Activated CD8-positive, alpha-beta memory T cell treated with anti-CD3 and anti-CD28 coated beads for 24 hours (primary cell): ENCODE measurements around the gene ASB4.
"Not testable (repeated sequence)": the region's sequence is repeated elsewhere in the genome, so short reads cannot be mapped to it uniquely, and the experiment has no call there.

Experiments used
- DNase-seq: peaks from one replicate; pipeline ENCODE4 v3.0.0-alpha.2; 2020

ASB4 gene

GRCh38 chr7:95527776-95528250 is 42.1 kb downstream of the ASB4 start:
- no peak for DNase-seq

GRCh38 chr7:95529701-95530100 is 44.0 kb downstream of the ASB4 start:
- no peak for DNase-seq

GRCh38 chr7:95530881-95531280 is 45.1 kb downstream of the ASB4 start:
- no peak for DNase-seq

DNA sequence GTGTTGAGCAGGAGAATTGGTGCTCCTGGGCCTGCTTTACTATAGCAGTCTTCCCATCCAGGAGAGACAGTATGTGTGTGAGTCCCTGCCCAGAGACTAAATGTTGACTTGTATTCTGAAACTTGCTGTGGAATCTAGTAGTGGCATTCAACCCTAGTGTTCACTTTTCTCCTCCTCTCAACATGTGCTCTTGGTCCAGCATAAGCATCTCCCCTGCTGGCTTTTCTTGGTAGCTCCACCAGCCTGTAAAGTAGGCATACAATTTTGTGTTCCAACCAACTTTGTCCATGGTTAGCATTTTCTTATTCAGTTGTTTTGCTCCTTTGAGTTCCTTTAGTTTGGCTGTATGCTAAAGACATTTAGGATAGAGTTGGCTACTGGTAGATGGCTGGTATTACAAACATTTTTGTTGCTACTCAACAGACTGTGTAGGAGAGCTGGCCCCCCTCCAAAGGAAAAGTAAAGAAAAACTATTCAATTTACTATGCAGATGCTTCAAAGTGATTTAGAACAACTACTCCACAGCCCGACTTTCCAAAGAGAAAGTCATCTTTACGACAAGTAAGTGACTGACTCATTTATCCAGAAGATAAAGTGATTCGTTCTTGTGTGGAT is 46.0 kb downstream of the ASB4 start:
- DNase-seq: no peak

DNA sequence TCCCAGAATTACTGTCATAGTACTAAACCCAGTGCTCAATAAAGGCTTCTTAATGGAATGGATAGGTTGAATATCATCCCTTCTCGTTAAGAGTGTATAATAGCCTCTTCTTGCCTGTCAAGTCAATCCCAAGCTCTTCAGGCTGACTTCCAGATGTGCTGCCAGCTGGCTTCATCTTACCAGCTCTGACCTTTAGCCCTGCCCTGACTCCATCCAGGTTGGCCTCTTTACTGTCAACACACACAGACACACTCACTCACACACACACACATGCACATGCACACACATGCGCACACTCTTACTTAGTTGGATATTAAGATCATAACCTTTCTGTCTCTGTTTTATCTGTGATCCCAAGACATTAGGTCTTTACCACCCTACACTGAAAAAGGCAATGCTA is 49.1 kb downstream of the ASB4 start:
- DNase-seq: no peak

DNA sequence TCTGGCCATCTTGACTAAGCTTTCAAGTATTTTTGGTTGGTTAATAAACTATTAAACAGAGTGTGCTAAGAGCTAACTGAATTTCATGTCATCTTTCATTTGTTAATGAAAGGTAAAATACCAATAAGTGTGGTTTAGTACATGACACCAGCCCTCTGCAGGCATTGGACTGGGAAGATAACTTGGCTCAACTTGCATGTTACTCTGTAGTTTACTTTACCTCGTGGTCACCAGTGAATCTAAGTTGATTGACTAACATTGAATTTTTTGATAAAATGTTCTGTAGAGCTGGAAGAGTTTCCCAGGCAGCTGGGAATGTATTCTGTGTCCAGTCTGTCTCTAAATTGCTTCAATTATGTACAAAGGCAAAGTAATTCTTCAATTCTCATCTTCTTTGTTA is 49.9 kb downstream of the ASB4 start:
- no peak for DNase-seq

DNA sequence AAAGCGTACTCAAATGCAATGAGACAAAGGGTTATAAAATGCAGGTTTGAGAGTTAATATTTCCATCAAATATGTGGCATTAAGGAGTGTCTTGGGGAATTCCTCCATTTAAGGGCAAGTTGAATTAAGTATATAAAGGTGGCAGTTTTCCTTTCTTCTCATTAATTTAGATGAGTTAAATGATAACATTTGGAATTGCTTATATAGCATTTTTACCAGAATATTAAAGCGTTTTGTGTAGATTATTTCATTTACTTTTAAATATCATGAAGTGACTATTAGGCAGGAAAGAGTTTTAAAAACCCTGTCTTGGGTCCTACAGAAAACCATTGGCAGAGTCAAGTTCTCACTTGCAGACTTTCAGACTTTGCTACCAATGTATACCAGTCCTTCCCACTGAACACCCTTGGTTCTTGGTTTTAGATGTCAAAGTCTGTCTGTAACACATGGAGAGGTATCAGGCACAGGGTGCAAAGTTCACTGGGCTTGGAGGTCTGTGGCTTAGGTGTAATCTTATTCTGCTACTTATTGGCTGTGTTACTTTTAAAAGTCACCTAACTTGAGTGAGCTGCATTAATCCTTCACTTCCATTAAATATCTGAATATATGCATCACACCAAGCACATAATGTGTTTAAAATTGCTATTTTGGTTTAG is 51.0 kb downstream of the ASB4 start:
- no peak for DNase-seq

GRCh38 chr7:95537468-95537867 is 51.7 kb downstream of the ASB4 start:
- no peak for DNase-seq

DNA sequence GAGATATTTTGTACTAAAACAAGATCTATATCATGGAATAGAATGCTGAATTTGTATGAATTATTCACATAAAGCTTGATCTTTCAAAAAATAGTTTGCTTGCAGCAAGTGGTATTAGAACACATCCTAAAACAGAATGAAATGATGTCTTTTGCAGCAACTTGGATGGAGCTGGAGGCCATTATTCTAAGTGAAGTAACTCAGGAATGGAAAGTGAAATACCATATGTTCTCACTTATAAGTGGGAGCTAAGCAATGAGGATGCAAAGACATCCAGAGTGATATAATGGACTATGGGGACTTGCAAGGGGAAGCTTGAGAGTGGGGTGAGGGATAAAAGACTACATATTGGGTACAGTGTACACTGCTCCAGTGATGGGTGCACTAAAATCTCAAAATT is 53.7 kb downstream of the ASB4 start:
- no peak for DNase-seq

DNA sequence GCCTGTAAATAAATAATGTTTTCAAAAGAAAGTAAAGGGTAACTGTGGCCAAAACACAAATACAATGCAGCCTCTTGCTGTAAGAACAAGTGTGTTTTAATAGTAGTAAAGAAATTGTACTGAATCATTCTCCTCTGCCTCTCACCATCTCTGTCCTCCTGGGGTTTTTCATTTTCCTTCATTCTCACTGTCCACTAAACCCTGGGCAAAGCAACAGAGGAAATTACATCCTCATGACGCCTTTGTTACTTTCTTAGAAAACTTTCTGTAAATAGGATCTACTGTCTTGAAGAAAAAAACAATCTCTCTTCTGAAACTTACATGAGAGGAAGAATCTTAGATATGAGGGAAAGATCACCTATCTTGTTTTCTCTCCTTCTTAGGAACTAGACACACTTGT is 54.6 kb downstream of the ASB4 start:
- DNase-seq: no peak

GRCh38 chr7:95543312-95543711 is 57.6 kb downstream of the ASB4 start:
- DNase-seq: no peak

DNA sequence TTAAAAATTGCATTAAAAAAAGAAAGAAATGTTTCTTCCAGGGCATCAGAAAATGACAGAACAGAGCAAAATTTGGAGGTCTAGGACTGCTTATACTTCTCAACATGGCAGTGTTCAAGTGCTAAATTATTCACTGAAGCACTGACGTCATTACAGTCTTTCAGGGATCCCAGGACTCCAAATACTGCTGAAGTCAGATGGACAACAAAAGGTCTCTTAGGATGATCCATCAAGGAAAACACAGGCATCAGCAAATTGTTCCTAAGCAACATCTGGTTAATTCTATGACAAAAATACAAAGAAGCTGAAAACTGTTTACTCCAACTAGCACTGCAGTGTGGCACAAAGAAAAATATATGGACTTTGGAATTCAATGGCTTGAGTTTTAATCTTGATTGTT is 58.4 kb downstream of the ASB4 start:
- no peak for DNase-seq

DNA sequence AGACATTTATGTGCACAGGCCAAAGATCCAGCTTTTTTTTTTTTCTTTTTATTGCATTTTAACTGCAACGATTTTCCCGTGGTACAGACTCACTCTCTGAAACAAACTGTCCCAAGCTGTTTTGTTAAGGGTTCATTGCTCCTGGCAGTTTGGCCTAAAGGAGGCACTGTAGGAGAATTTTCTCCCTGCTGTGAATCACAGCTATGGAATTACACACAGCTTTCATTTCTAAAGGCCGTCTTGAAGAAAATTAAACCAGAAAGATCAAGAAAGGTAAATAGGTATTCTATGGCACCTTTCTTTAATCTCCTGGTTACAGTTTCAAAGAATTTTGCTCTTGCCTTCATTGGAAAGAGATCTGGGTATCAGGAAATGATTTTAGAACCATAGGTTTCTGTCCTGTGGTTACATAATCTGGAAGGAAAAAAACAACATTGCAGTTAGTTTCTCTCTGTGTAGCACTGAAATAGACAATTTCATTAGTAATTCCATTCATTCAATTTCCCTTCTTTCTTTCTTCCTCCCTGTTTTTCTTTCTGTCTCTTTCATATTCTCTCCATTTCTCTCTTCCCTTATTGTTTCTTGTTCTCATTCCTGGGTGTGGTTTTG is 59.4 kb downstream of the ASB4 start:
- no peak for DNase-seq

DNA sequence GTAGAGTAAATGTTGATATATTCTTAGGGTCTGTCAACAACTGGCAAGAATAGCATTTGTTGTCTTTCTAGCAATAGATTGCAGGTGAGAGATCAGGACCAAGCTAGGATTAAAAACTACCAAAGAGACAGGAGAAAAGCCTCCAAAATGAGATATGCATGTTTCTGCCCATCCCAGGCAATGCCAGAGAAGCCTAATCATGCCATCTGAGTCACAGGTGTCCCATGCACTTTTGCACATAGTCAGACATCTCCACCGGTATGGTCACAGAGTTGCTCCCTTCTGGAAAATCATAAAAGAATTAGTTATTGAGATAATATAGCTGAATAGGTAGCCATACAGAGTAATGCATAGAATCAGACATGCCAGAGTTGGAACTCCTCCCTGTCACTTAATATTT is 59.9 kb downstream of the ASB4 start:
- no peak for DNase-seq

DNA sequence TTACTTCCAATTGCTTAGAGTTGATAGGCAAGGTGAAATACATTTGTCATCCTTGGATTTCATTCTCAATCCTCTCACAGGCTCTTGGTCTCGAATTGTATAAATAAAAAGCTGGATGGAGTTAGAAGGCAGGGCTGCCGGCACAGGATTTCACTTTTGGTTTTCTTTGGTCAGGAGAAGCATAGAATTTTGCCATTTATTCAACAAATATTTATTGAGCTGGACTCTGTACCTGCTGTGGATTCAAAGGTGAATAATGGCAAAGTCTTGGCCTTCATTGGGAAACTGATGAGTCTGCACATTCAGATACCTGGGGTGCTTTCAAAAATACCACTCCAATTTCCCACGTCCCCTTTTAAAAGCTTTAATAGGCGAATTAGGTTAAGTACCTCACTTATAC is 60.9 kb downstream of the ASB4 start:
- no peak for DNase-seq

DNA sequence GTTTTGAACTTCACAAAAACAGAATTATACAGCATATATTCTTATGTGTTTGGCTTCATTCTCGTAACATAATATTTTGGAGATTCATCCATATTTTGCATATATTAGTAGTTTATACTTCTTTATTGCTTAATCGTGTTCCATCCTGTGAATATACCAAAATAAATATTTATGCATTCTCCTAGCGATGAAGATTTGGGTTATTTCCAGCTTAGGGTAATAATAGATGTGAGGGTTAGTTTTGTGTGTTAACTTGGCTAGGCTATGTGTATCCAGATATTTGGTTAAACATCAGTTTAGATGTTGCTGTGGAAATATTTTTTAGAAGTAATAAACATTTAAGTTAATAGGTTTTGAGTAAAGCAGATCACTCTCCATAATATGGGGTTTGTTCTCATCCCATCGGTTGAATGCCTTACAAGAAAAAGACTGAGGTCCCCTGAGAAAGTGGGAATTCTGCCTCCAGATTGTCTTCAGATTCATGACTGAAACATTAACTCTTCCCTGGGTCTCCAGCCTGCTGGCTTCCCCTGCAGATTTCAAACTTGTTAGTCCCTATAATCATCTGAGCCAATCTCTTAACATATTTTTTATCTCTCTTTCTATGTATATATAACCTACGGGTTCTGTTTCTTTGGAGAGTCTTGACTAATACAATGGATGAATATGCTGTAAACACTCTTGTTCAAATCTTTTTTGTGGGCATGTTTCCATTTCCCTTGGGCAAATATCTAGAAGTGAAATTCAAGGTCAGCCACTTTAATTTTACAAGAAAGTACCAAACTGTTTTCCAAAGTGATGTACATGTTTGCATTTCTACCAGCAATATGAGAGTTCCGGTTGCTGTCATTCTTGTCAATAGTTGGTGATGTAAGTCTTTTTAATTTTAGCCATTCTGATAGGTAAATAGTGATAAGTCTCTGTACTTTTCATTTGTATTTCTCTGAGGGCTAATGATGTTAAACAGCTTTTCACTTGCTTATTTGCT is 61.9 kb downstream of the ASB4 start:
- no peak for DNase-seq

DNA sequence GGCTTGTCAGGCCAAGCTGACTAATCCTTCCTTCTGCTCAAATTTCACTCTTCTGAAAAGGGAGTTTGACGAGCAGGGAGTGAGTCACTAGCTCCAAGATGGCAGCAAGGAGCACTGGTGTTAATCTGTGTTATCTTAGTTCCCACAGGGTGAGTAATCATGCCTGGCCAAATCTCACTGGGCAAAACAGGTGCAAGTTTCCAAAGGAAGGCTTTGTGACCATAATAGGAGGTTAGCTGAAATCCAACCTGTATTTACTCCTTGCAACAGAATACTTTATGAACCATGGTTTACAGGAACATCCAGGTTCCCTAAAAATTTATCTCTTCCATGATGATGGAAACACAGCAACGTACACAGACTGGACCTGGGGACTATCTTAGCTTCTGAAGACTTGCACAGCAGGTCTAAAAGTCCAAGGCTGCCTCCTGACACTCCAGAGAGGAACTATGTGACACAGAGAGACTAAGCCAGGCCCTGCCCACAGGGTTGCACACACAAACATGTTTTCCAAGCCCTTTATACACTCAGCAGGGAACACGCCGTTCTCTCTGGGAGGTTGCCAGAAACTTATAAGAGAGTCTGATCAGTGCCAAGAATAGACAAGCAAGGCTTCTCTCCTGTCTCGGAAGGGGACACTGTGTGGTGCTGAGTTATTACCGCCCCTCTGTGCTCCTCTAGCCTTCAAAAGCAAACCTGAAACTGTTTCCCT is 64.2 kb downstream of the ASB4 start:
- DNase-seq: no peak

- DNase-seq: no peak
These were observed 64.8 kb downstream of the ASB4 start for GRCh38 chr7:95550546-95550945.

- DNase-seq: not testable (repeated sequence)
These were observed 66.5 kb downstream of the ASB4 start for GRCh38 chr7:95552010-95552926.

DNA sequence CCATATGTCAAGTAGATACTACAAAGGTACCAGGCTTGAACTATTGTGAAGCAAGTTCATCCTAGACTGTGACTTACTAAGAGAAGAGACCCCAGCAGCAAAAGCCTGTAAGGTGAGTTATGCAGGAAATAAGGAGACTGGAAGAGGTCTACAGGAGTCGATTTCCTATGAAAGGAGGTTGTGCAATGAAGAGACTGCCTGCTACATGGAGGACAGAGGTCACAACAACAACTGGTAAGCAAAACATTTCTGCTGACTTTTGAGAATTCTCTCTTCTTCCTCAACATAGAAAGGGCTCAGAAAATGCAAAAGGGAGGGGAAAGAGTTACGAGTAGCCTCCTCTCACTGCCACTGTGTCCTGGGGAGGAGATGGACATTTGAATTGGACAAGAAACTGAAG is 68.2 kb downstream of the ASB4 start:
- DNase-seq: no peak

DNA sequence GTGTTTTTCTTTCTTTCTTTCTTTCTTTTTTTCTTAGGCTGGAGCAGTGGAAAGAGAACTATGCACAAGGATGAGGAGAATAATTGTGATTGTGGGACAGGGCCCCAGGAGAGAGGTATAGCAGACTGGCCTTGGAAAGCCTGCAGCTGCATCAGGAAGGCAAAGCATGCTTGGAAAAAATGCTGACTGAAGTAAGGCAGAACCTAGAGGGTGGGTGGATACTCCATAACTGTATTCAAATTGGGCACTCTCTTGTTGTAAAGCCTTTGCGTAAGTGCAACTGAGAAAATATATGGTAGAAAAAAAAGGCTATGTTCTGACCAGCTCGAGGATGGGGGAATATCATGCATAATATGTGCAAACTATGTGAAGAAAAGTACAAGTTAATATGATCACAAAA is 71.0 kb downstream of the ASB4 start:
- no peak for DNase-seq

DNA sequence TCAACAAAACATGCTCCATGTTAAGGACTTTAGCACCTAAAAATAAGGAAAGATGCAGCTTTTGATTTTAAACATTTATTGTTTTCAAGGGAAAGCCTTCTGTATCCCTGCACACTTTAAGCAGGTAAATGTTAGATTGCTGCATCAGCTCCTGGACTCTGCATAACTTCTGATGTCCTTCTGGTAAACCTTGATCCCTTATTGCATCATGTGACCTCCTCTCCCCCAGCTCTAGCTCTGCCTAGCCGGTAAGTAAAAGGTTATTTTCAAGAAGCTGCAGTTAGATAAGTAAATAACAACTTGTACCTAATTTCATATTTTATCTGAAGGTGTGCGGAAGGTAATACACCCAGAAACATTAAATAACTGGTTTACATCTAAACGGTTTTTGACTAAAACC is 73.1 kb downstream of the ASB4 start:
- no peak for DNase-seq
